ENCODE measurements around the gene ZNF695. TPM values are rescaled to one million over a fixed set of nuclear protein-coding genes. Genes with fewer than 3 reads are reported as not detected.
"Not testable (repeated sequence)": the region's sequence is repeated elsewhere in the genome, so short reads cannot be mapped to it uniquely, and the experiment has no call there.

Gene ZNF695
- total and polyA plus RNA-seq, 2 donors from 2014 or later = 0.44 TPM; not detected in 1

- H3K36me3 ChIP-seq (ENCODE audit: control insufficient read depth in 2 of 3, insufficient read depth in 3 of 3, low read length in 3 of 3) = no peaks in the 10 kb centered on the region
- H3K4me1 ChIP-seq (ENCODE audit: control insufficient read depth in 2 of 3, insufficient read depth in 2 of 3, low read depth in 1 of 3, low read length in 3 of 3) = no peaks in the 10 kb centered on the region
- no peak overlapping the region for H3K27ac ChIP-seq (ENCODE audit: low read depth in 2 of 2, low read length in 2 of 2)
- H3K9ac ChIP-seq (ENCODE audit: low read length in 3 of 3) = peak overlapping the region in 1 of 3 donors; percentile 10
- H3K4me3 ChIP-seq (ENCODE audit: low read length in 3 of 3) = peak overlapping the region in 2 of 3 donors; percentile 67 to 75
- intact Hi-C loops (cut with DNase I) = no loop called here
- DNase-seq = no peak
- no peaks in the 10 kb centered on the region for H3K27me3 ChIP-seq (ENCODE audit: control insufficient read depth, insufficient read depth, low read length)
- H3K9me3 ChIP-seq (ENCODE audit: control insufficient read depth in 2 of 3, insufficient read depth in 1 of 3, low read length in 3 of 3) = peaks cover 0 to 10% (median 0%) of the 10 kb centered on the region in 3 donors
- TF ChIP-seq CTCF (IDR thresholded peaks at IDR 0.05; ENCODE audit: borderline replicate concordance, extremely low read depth, insufficient read depth) = no peak
- FAIRE-seq = no peak
Measured at GRCh38 chr1:247008406-247008799, 546 bp upstream of the ZNF695 start.

DNA sequence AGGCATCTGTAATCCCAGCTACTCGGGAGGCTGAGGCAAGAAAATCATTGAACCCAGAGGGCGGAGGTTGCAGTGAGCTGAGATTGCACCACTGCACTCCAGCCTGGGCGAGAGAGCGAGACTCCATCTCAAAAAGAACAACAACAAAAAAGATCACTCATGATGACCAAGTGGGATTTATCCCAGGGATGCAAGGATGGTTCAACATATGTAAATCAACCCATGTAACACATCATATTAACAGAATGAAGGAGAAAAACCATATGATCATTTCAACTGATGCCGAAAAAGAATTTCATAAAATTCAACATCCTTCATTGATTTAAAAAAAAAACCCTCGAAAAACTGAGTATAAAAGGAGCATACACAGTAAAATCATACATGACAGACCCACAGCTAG is 3.8 kb downstream of the ZNF695 start:
- H3K27me3 ChIP-seq (ENCODE audit: control insufficient read depth, insufficient read depth, low read length); H3K4me1 ChIP-seq (ENCODE audit: control insufficient read depth in 2 of 3, insufficient read depth in 2 of 3, low read depth in 1 of 3, low read length in 3 of 3); H3K27ac ChIP-seq (ENCODE audit: low read depth in 2 of 2, low read length in 2 of 2); H3K4me3 ChIP-seq (ENCODE audit: low read length in 3 of 3); intact Hi-C loops (cut with DNase I); H3K36me3 ChIP-seq (ENCODE audit: control insufficient read depth in 2 of 3, insufficient read depth in 3 of 3, low read length in 3 of 3); H3K9ac ChIP-seq (ENCODE audit: low read length in 3 of 3); FAIRE-seq; DNase-seq: not testable (repeated sequence)
- peaks cover 0 to 18% (median 0%) of the 10 kb centered on the region in 3 donors for H3K9me3 ChIP-seq (ENCODE audit: control insufficient read depth in 2 of 3, insufficient read depth in 1 of 3, low read length in 3 of 3)

- no peak for DNase-seq
- Histone ChIP-seq H3K4me3 (ENCODE audit: low read length in 3 of 3) (no peak overlapping the region), H3K27me3 (ENCODE audit: control insufficient read depth, insufficient read depth, low read length) (no peaks in the 10 kb centered on the region), H3K27ac (ENCODE audit: low read depth in 2 of 2, low read length in 2 of 2) (no peak overlapping the region), H3K9me3 (ENCODE audit: control insufficient read depth in 2 of 3, insufficient read depth in 1 of 3, low read length in 3 of 3) (peaks cover 5 to 52% (median 24%) of the 10 kb centered on the region in 3 donors), H3K9ac (ENCODE audit: low read length in 3 of 3) (no peak overlapping the region), H3K4me1 (ENCODE audit: control insufficient read depth in 2 of 3, insufficient read depth in 2 of 3, low read depth in 1 of 3, low read length in 3 of 3) (no peaks in the 10 kb centered on the region), H3K36me3 (ENCODE audit: control insufficient read depth in 2 of 3, insufficient read depth in 3 of 3, low read length in 3 of 3) (peaks cover 0 to 8% (median 0%) of the 10 kb centered on the region in 3 donors)
- no peak for TF ChIP-seq CTCF (IDR thresholded peaks at IDR 0.05; ENCODE audit: borderline replicate concordance, extremely low read depth, insufficient read depth)
- intact Hi-C loops (cut with DNase I) = no loop called here
- no peak for FAIRE-seq
Measured at GRCh38 chr1:246989901-246990300, 18.0 kb downstream of the ZNF695 start.

DNA sequence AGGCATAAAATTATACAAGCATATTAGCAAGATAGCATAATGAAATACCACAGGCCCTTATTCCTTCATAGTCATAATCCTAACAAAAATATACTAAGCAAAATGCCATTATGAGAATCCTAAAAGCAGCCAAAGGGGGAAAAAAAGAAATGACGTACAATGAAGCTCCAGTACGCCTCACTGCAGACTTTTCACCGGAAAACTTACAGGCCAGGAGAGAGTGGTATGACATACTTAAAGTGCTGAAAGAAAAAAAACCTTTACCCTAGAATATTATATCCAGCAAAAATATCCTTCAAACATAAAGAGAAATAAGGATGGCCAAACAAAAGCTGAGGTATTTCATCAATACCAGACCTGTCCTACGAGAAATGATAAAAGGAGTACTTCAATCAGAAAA is 19.5 kb downstream of the ZNF695 start:
- TF ChIP-seq CTCF (IDR thresholded peaks at IDR 0.05; ENCODE audit: borderline replicate concordance, extremely low read depth, insufficient read depth) = no peak
- DNase-seq (no peak), FAIRE-seq (no peak)
- H3K4me1 ChIP-seq (ENCODE audit: control insufficient read depth in 2 of 3, insufficient read depth in 2 of 3, low read depth in 1 of 3, low read length in 3 of 3) = no peaks in the 10 kb centered on the region
- peaks cover 0 to 8% (median 0%) of the 10 kb centered on the region in 3 donors for H3K36me3 ChIP-seq (ENCODE audit: control insufficient read depth in 2 of 3, insufficient read depth in 3 of 3, low read length in 3 of 3)
- H3K27me3 ChIP-seq (ENCODE audit: control insufficient read depth, insufficient read depth, low read length) = no peaks in the 10 kb centered on the region
- H3K4me3 ChIP-seq (ENCODE audit: low read length in 3 of 3) = no peak overlapping the region
- no peak overlapping the region for H3K27ac ChIP-seq (ENCODE audit: low read depth in 2 of 2, low read length in 2 of 2)
- no peak overlapping the region for H3K9ac ChIP-seq (ENCODE audit: low read length in 3 of 3)
- intact Hi-C loops (cut with DNase I) = no loop called here
- H3K9me3 ChIP-seq (ENCODE audit: control insufficient read depth in 2 of 3, insufficient read depth in 1 of 3, low read length in 3 of 3) = peaks cover 5 to 66% (median 24%) of the 10 kb centered on the region in 3 donors

All from kidney (tissue), 14 donors.